K562 (cell line): ENCODE results near the gene DTNB. TPM values are rescaled to one million over a fixed set of nuclear protein-coding genes. Genes with fewer than 3 reads are reported as not detected.

ENCODE experiments used
- C11orf30 ChIP-seq: fragments of 450-650 bp; IDR thresholded peaks from 2 replicates; pipeline ENCODE4 v1.6.1; 2016; ENCODE audit warnings: low read depth, mild to moderate bottlenecking
- CBFA2T2 ChIP-seq: fragments of 450-650 bp; conservative IDR thresholded peaks from 2 replicates; pipeline ENCODE4 v1.6.1; 2017; ENCODE audit warnings: mild to moderate bottlenecking
- MEIS2 ChIP-seq: fragments of 450-650 bp; IDR thresholded peaks from 2 replicates; pipeline ENCODE4 v1.6.1; 2014; ENCODE audit warnings: mild to moderate bottlenecking; ENCODE audit not compliant: partially characterized antibody
- PKNOX1 ChIP-seq: fragments of 450-650 bp; IDR thresholded peaks from 2 replicates; pipeline ENCODE4 v1.6.1; 2016
- RAD21 ChIP-seq, 2 experiments: fragments of 250-450 bp in 1 of 2; fragments of 450-650 bp in 1 of 2; sonication (Bioruptor Pico) in 1 of 2; formaldehyde crosslinking in 1 of 2; IDR thresholded peaks in 1 of 2; conservative IDR thresholded peaks in 1 of 2; 2 replicates each; pipeline versions ENCODE4 v1.4.0 to v1.8.0; 2020 to 2022; ENCODE audit warnings: mild to moderate bottlenecking in 2 of 2, moderate library complexity in 1 of 2
- SMAD2 ChIP-seq: fragments of 150-350 bp; IDR thresholded peaks from 2 replicates; pipeline ENCODE4 v1.6.1; 2014; ENCODE audit warnings: low read depth, mild to moderate bottlenecking, low read length
- ZKSCAN1 ChIP-seq: fragments of 150-350 bp; IDR thresholded peaks from 2 replicates; pipeline ENCODE4 v1.6.1; 2016; ENCODE audit warnings: low read depth, low read length
- ZNF316 ChIP-seq: fragments of 450-650 bp; IDR thresholded peaks from 2 replicates; pipeline ENCODE4 v1.6.1; 2016
- ZNF384 ChIP-seq: IDR thresholded peaks from 2 replicates; pipeline ENCODE4 v1.6.1; 2012; ENCODE audit warnings: low read depth, low read length, improper control_type of control experiment
- ZNF644 ChIP-seq: fragments of 200-800 bp; sonication (Bioruptor generic); IDR thresholded peaks from 2 replicates; pipeline ENCODE4 v1.6.1; 2016; ENCODE audit warnings: low read depth, missing genetic modification characterization, missing compliant biosample characterization
- polyA plus RNA-seq, 8 experiments: library from polyadenylated mRNA; depleted of rRNA in 4 of 8; stranded (reverse) in 5 of 8; unstranded in 3 of 8; fragments of >200 nt; fragmentation: Nextera tagmentation in 2 of 8; fragmentation: Illumina TruSeq in 1 of 8; extraction: Ambion mirVana in 2 of 8; extraction: Trizol in 1 of 8; gene quantifications; 2 replicates each; pipeline versions ENCODE4 v1.2.1 to v1.2.3, GENCODE V29; 2011 to 2014; ENCODE audit warnings: inconsistent platforms in 1 of 8, missing spikeins in 1 of 8
- total RNA-seq, 7 experiments: library from RNA; depleted of rRNA in 6 of 7; stranded (reverse); fragments of >200 nt in 6 of 7; fragmentation: Illumina TruSeq in 2 of 7; extraction: Trizol in 2 of 7; gene quantifications; 2 replicates each; pipeline versions ENCODE4 v1.2.1 to v1.2.3, GENCODE V29; 2011 to 2021; ENCODE audit warnings: low replicate concordance in 1 of 7
- TF ChIP-seq, protein P1 (sequence below), 2 experiments: IDR thresholded peaks in 1 of 2; conservative IDR thresholded peaks in 1 of 2; 2 replicates each; pipeline ENCODE4 v1.6.1; 2016; ENCODE audit warnings: low read depth in 2 of 2, mild to moderate bottlenecking in 1 of 2, missing compliant biosample characterization in 1 of 2, missing genetic modification characterization in 1 of 2, moderate library complexity in 1 of 2
- TF ChIP-seq, protein P2 (sequence below): fragments of 450-650 bp; formaldehyde crosslinking; IDR thresholded peaks from 2 replicates; pipeline ENCODE4 v1.4.0; 2020; ENCODE audit warnings: mild to moderate bottlenecking, moderate library complexity
- TF ChIP-seq, protein P3 (sequence below), 3 experiments: IDR thresholded peaks in 2 of 3; conservative IDR thresholded peaks in 1 of 3; 2 replicates each; pipeline ENCODE4 v1.5.1; 2011 to 2012; ENCODE audit warnings: low read length in 3 of 3, mild to moderate bottlenecking in 3 of 3, control low read depth in 2 of 3, improper control_type of control experiment in 1 of 3, inconsistent platforms in 1 of 3, low read depth in 1 of 3, mixed read lengths in 1 of 3, moderate library complexity in 1 of 3; ENCODE audit not compliant: insufficient read depth in 2 of 3

DTNB gene
- total and polyA plus RNA-seq, 9 of the 15 experiments (the other 6 are each of a cell fraction or from before 2014, with no cell fraction given) = 0.18 to 2.0 (median 0.77) TPM; not detected in 2

DNA sequence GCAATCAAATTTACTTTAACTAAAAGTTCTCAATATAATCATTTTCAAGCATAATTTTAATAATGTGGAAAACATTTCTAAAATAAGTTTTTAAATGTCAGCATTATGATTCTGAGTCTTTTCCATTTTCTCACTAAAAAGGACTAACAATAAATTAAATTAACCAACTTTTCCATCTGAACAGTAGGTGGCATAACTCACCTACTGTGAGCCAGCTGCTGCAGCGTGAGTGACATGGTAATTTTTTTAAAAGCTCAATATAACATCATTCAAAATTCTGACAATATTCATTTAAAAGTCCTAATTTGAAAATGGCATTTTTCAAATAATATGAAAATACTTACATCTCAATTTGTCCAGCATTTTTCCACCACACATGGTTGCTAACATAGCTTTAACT, 66.5 kb downstream of the DTNB start (continued):
- TF ChIP-seq, protein P1, sequence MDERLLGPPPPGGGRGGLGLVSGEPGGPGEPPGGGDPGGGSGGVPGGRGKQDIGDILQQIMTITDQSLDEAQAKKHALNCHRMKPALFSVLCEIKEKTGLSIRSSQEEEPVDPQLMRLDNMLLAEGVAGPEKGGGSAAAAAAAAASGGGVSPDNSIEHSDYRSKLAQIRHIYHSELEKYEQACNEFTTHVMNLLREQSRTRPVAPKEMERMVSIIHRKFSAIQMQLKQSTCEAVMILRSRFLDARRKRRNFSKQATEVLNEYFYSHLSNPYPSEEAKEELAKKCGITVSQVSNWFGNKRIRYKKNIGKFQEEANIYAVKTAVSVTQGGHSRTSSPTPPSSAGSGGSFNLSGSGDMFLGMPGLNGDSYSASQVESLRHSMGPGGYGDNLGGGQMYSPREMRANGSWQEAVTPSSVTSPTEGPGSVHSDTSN (CRISPR knock-in tag; IDR thresholded peaks at IDR 0.05; ENCODE audit: low read depth) = 0 out of 2 replicates have a peak, but pooled peaks have one; percentile 34
- TF ChIP-seq, protein P1 (tag; conservative IDR thresholded peaks at IDR 0.05; ENCODE audit: low read depth) = peak; percentile 47; the same call in 1 of the 2 replicates
- TF ChIP-seq ZNF316 (peak; percentile 62), ZKSCAN1 (peak; percentile 64; the same call in 1 of the 2 replicates), C11orf30 (peak; percentile 45; the same call in 1 of the 2 replicates), ZNF384 (peak; percentile 80), CBFA2T2 (no peak), MEIS2 (peak; percentile 28), PKNOX1 (peak; percentile 86), SMAD2 (no peak), ZNF644 (tag) (no peak), RAD21 (CRISPR knock-in tag; conservative IDR thresholded peaks at IDR 0.05 in 1 of 2, IDR thresholded peaks at IDR 0.05 in 1 of 2) (peak; percentile 55 to 80)
- TF ChIP-seq, protein P2, sequence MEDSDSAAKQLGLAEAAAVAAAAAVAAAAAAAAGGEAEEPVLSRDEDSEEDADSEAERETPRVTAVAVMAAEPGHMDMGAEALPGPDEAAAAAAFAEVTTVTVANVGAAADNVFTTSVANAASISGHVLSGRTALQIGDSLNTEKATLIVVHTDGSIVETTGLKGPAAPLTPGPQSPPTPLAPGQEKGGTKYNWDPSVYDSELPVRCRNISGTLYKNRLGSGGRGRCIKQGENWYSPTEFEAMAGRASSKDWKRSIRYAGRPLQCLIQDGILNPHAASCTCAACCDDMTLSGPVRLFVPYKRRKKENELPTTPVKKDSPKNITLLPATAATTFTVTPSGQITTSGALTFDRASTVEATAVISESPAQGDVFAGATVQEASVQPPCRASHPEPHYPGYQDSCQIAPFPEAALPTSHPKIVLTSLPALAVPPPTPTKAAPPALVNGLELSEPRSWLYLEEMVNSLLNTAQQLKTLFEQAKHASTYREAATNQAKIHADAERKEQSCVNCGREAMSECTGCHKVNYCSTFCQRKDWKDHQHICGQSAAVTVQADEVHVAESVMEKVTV = peak; percentile 48
- TF ChIP-seq, protein P3, sequence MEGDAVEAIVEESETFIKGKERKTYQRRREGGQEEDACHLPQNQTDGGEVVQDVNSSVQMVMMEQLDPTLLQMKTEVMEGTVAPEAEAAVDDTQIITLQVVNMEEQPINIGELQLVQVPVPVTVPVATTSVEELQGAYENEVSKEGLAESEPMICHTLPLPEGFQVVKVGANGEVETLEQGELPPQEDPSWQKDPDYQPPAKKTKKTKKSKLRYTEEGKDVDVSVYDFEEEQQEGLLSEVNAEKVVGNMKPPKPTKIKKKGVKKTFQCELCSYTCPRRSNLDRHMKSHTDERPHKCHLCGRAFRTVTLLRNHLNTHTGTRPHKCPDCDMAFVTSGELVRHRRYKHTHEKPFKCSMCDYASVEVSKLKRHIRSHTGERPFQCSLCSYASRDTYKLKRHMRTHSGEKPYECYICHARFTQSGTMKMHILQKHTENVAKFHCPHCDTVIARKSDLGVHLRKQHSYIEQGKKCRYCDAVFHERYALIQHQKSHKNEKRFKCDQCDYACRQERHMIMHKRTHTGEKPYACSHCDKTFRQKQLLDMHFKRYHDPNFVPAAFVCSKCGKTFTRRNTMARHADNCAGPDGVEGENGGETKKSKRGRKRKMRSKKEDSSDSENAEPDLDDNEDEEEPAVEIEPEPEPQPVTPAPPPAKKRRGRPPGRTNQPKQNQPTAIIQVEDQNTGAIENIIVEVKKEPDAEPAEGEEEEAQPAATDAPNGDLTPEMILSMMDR (IDR thresholded peaks at IDR 0.05 in 2 of 3, conservative IDR thresholded peaks at IDR 0.05 in 1 of 3; ENCODE audit: insufficient read depth in 2 of 3, low read depth in 1 of 3, low read length in 3 of 3) = peak; percentile 54 to 80 (median 61)
